IPS-11a (cell line): ENCODE measurements around the gene TRIM69.
"Not testable (repeated sequence)": the region's sequence is repeated elsewhere in the genome, so short reads cannot be mapped to it uniquely, and the experiment has no call there.

Source experiments
- H3K4me3 ChIP-seq: one replicate; pipeline ENCODE4 v1.5.1; 2013; ENCODE audit warnings: low read depth, low read length, control low read depth

Gene TRIM69

DNA sequence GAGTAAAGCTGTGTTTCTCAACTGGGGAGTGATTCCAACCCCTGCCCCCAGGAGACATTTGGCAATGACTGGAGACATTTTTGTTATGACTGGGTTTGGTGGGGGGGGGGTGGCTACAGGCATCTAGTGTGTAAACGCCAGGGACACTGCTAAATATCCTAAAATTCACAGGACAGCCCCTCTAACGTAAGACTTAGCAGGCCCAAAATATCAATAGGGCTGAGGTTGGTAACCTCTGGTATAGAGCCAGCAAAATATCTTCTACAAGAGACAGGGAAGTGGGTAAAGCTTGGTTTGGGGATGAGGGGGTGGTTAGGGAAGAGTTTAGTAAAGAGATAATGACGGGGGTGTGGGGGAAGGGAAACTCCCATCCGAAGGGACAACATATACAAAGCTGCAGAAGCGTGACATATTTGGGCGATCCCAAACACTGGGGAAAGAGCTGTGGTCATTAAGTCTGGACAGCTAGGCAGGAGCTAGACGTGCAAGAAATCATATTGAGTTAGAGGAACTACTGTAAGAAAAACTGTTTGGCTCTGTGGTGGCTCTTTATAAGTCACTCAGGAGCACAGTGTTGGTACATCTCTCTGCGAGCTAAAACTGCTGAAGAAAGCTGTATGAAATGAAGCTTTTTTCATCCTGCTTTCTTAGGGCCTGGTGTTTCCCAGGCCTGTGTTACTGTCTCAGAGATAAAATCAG, 697 bp upstream of the TRIM69 start:
- no peak overlapping the region for H3K4me3 ChIP-seq

- no peak overlapping the region for H3K4me3 ChIP-seq
Observed at GRCh38 chr15:44738340-44738984, 2.1 kb downstream of the TRIM69 start.

GRCh38 chr15:44739222-44739847, 3.0 kb downstream of the TRIM69 start:
- not testable (repeated sequence) for H3K4me3 ChIP-seq

GRCh38 chr15:44743454-44743853, 7.1 kb downstream of the TRIM69 start:
- not testable (repeated sequence) for H3K4me3 ChIP-seq

GRCh38 chr15:44753345-44753744, 17.0 kb downstream of the TRIM69 start:
- no peak overlapping the region for H3K4me3 ChIP-seq

GRCh38 chr15:44763187-44763586, 26.9 kb downstream of the TRIM69 start:
- H3K4me3 ChIP-seq: no peak overlapping the region

- H3K4me3 ChIP-seq: no peak overlapping the region
Observed at GRCh38 chr15:44763848-44764247, 27.5 kb downstream of the TRIM69 start.

DNA sequence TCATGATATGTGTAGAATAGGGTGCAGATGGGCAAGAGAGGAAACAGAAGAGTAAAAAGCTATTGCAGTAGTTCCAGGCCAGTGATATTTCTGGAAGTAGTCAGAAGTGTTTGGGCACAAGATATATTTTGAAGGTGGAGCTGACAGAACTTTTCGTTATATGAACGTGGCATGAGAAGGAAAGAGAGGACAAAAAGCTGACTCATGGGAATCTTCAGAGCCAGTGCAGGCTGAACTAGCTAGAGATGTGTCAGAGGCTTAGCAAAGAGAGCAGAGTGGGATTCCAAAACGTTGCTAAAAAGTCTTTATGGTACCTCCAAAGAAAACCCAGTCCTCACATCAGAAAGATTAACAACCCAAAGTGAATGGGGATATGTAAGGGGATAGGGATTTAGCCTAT, 28.7 kb downstream of the TRIM69 start:
- H3K4me3 ChIP-seq: no peak overlapping the region

GRCh38 chr15:44769521-44769920, 33.2 kb downstream of the TRIM69 start:
- no peak overlapping the region for H3K4me3 ChIP-seq

DNA sequence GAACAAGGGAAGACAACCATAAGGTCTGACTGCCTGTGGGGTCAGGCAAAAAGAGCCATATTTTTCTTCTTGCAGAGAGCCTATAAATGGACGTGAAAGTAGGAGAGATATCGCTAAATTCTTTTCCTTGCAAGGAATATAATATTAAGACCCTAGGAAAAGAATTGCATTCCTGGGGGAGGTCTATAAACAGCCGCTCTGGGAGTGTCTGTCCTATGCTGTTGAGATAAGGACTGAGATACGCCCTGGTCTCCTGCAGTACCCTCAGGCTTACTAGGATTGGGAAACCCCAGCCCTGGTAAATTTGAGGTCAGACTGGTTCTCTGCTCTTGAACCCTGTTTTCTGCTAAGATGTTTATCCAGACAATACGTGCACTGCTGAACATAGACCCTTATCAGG, 34.4 kb downstream of the TRIM69 start:
- not testable (repeated sequence) for H3K4me3 ChIP-seq

DNA sequence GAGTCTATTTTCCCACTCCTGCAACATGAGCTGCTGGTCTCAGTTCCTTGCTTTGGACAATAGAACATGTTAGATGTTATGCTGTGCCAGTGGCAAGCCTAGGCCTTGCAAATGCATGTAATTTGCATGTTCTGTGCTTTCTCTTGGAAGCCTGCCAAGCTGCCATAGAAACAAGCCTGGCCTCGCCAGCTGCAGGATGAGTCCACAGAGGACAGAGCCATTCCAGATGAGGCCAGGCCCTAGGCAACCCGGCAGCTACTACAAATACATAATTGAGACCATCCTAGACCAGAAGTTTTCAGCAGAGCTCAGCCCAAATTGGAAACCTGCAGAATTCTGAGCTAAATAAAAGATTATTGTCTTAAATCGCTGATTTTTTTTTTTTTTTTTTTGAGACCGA, 39.6 kb downstream of the TRIM69 start:
- no peak overlapping the region for H3K4me3 ChIP-seq

GRCh38 chr15:44779761-44780160, 43.4 kb downstream of the TRIM69 start:
- no peak overlapping the region for H3K4me3 ChIP-seq

DNA sequence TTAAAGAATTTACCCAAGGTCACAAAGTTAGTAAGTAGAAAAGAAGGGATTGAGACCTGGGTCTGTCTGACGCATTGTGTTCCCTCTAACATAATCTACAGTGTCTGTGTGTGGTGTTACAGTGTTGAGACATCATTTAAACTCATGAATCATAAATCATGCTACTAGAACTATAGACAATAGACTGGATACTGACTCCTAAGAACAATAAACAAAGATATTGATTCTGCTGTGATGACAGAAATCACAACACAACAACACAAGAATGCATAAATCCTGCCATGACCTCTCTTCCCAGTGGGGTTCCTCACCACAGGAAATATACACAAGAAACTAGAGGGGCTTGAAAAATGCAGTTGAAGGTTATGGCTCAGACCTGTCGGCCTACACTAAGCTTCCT, 44.3 kb downstream of the TRIM69 start:
- no peak overlapping the region for H3K4me3 ChIP-seq

- no peak overlapping the region for H3K4me3 ChIP-seq
Observed at GRCh38 chr15:44781128-44781810, 44.9 kb downstream of the TRIM69 start.

- no peak overlapping the region for H3K4me3 ChIP-seq
Observed at GRCh38 chr15:44782516-44782915, 46.2 kb downstream of the TRIM69 start.

DNA sequence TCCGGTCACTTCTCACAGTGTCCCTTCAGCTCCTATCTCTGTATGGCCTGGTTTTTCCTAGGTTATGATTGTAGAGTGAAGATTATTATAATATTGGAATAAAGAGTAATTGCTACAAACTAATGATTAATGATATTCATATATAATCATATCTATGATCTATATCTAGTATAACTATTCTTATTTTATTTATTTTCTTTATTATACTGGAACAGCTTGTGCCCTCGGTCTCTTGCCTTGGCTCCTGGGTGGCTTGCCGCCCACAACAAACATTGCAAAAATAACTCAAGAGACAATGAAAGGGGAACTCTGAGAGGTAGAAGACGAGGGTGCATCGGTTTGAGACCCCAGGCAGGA, 48.6 kb downstream of the TRIM69 start:
- not testable (repeated sequence) for H3K4me3 ChIP-seq

GRCh38 chr15:44788748-44789147, 52.4 kb downstream of the TRIM69 start:
- H3K4me3 ChIP-seq: no peak overlapping the region

- no peak overlapping the region for H3K4me3 ChIP-seq
Observed at GRCh38 chr15:44790215-44790614, 53.9 kb downstream of the TRIM69 start.

DNA sequence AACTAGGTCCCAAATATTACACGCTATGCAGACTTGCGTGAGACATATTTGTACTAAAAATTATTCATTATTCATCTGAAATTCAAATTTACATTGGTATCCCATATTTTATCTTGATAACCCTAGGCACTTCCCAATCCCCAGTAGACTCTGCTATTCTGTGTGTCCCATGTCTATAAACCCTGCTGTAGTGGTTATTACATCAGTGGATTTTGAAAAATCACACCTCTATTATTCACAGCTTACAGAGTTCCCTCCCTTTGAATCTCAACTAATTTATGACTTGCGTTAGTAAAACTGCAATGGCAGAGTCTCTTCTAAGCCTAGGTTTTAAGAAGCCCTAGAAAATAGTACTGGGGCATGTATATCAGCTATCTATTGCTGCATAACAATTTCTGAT, 54.3 kb downstream of the TRIM69 start:
- H3K4me3 ChIP-seq: no peak overlapping the region

DNA sequence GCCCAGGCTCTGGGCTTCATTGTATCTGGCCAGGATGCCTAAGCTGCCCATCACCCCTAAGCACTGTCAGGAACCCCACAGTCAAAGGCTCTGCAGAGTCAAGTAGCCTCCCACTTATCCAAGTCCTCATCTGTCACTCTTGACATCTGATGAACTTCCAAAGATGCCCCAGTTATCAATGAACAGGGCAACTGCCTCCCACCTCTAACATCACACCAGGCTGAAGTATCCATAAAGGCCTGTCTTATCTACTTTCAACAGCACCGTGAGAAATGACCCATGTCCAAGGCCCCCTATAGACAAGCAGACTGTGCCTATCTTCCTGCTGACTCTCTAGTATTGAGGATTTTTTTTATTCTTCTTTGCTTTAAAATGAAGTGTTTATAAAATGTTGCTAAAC, 56.4 kb downstream of the TRIM69 start:
- H3K4me3 ChIP-seq: no peak overlapping the region

DNA sequence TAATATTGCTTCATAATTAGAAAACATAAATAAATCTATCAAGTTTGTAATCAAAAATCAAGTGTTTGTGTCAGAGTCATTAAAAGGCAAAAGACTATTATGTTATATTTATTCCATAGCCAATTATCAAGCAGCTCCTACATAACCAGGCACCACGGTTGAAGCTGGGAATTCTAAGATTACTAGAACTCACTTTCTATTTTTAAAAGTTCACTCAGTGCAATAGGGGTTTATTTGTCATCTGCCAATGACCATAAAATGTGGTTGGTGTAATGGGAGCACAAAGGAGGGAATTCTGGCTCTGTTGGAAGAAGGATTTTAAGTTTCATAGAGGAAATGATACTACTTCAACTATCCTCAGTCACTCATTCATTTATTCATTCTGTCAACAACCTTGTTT, 57.7 kb downstream of the TRIM69 start:
- no peak overlapping the region for H3K4me3 ChIP-seq

GRCh38 chr15:44796508-44796907, 60.2 kb downstream of the TRIM69 start:
- H3K4me3 ChIP-seq: no peak overlapping the region
